CD8-positive, alpha-beta memory T cell (primary cell): Measurements from ENCODE around the gene TENT4B. TPM values are rescaled to one million over a fixed set of nuclear protein-coding genes. Genes with fewer than 3 reads are reported as not detected.
A peak's percentile ranks its signal among the peaks of the same experiment; 100 is the strongest.

ENCODE experiments used
- CTCF ChIA-PET: fragments of 350-600 bp; sonication (Branson Sonifier 250); formaldehyde crosslinking; loops from one replicate; lab custom pipeline; 2021; ENCODE audit warnings: antibody characterized with exemption; lab: Charles Lee
- POLR2A ChIA-PET: fragments of 350-600 bp; sonication (Branson Sonifier 250); formaldehyde crosslinking; loops from one replicate; lab custom pipeline; 2021; ENCODE audit warnings: antibody characterized with exemption; lab: Charles Lee
- DNase-seq, 5 donors: peaks; one replicate each; pipeline versions ENCODE4 v3.0.0 to v3.0.0-alpha.2; 2020 to 2022; ENCODE audit warnings: mixed read lengths in 1 of 5
- H3K27ac ChIP-seq: one replicate; pipeline ENCODE4 v1.7.0; 2013; ENCODE audit warnings: low read depth, mild to moderate bottlenecking, low read length, moderate library complexity
- H3K27me3 ChIP-seq: 2 replicates; pipeline ENCODE4 v1.7.0; 2013; ENCODE audit warnings: low read length, mild to moderate bottlenecking; ENCODE audit not compliant: insufficient read depth, poor library complexity, severe bottlenecking
- H3K36me3 ChIP-seq: 2 replicates; pipeline ENCODE4 v1.7.0; 2013; ENCODE audit warnings: mild to moderate bottlenecking, low read length, moderate library complexity; ENCODE audit not compliant: insufficient read depth
- H3K4me1 ChIP-seq: 2 replicates; pipeline ENCODE4 v1.7.0; 2013; ENCODE audit warnings: mild to moderate bottlenecking, low read length, moderate library complexity; ENCODE audit not compliant: insufficient read depth
- H3K4me3 ChIP-seq: 2 replicates; pipeline ENCODE4 v1.7.0; 2013; ENCODE audit warnings: mild to moderate bottlenecking, low read length
- H3K9me3 ChIP-seq: 2 replicates; pipeline ENCODE4 v1.7.0; 2013; ENCODE audit warnings: mild to moderate bottlenecking, low read length
- H3K27ac Mint-ChIP-seq, 8 donors: one replicate each; pipeline ENCODE4 v1.8.0; 2020 to 2021; ENCODE audit warnings: mixed read lengths in 8 of 8, mild to moderate bottlenecking in 6 of 8, inconsistent platforms in 3 of 8, moderate library complexity in 3 of 8
- H3K27me3 Mint-ChIP-seq, 2 donors: one replicate each; pipeline ENCODE4 v1.8.0; 2020 to 2021; ENCODE audit warnings: mixed read lengths in 2 of 2, mild to moderate bottlenecking in 1 of 2, moderate library complexity in 1 of 2
- H3K36me3 Mint-ChIP-seq, 3 donors: one replicate each; pipeline ENCODE4 v1.8.0; 2020 to 2021; ENCODE audit warnings: mixed read lengths in 3 of 3, inconsistent platforms in 1 of 3, mild to moderate bottlenecking in 1 of 3
- H3K4me1 Mint-ChIP-seq, 3 donors: one replicate each; pipeline ENCODE4 v1.8.0; 2020 to 2021; ENCODE audit warnings: mixed read lengths in 3 of 3, inconsistent platforms in 1 of 3, mild to moderate bottlenecking in 1 of 3
- H3K4me3 Mint-ChIP-seq, 7 donors: one replicate each; pipeline ENCODE4 v1.8.0; 2020 to 2021; ENCODE audit warnings: mixed read lengths in 7 of 7, mild to moderate bottlenecking in 6 of 7, moderate library complexity in 4 of 7, inconsistent platforms in 2 of 7
- H3K9me3 Mint-ChIP-seq, 5 donors: one replicate each; pipeline ENCODE4 v1.8.0; 2020 to 2022; ENCODE audit warnings: mixed read lengths in 5 of 5, mild to moderate bottlenecking in 3 of 5, moderate library complexity in 2 of 5, inconsistent platforms in 1 of 5
- polyA plus RNA-seq: library from polyadenylated mRNA; unstranded; fragments of 300-500 nt; fragmentation: Illumina TruSeq; gene quantifications from one replicate; pipeline ENCODE4 v1.2.3, GENCODE V29; 2021
- total RNA-seq, 2 experiments: library from RNA; stranded (reverse); gene quantifications; one replicate each; pipeline ENCODE4 v1.2.3, GENCODE V29; 2021

Gene TENT4B
- total and polyA plus RNA-seq, 3 experiments from 2014 or later, result 5.6 to 23.0 (median 21.6) TPM

GRCh38 chr16:50146479-50147435 lies 6.3 kb upstream of the TENT4B start:
- Mint-ChIP-seq H3K27me3 (no peaks in the 10 kb centered on the region), H3K36me3 (no peaks in the 10 kb centered on the region), H3K9me3 (no peaks in the 10 kb centered on the region), H3K4me1 (peaks cover under 1 to 2% (median 1%) of the 10 kb centered on the region in 3 donors), H3K4me3 (no peak overlapping the region), H3K27ac (peak overlapping the region in 2 of 8 donors; percentile 10 to 32)
- H3K27ac ChIP-seq, result no peak overlapping the region
- no peaks in the 10 kb centered on the region for H3K36me3 ChIP-seq
- no peak overlapping the region for H3K4me3 ChIP-seq
- H3K9me3 ChIP-seq, result no peaks in the 10 kb centered on the region
- H3K4me1 ChIP-seq, result peaks cover 7% of the 10 kb centered on the region
- H3K27me3 ChIP-seq, result no peaks in the 10 kb centered on the region
- no peak for DNase-seq
- POLR2A ChIA-PET, result no interaction called here
- CTCF ChIA-PET, result interaction anchor here (0.8 to 2.2 kb wide), 2 partner anchors 14 to 121 kb away, joined by 3 to 6 read pairs; partner anchors contain the start of gene CNEP1R1

- H3K36me3 ChIP-seq, result no peaks in the 10 kb centered on the region
- H3K27me3 Mint-ChIP-seq, result no peaks in the 10 kb centered on the region
- H3K4me3 Mint-ChIP-seq, result peak overlapping the region in 6 of 7 donors; percentile 91 to 95 (median 94)
- CTCF ChIA-PET, result interaction anchor here (0.9 to 1.8 kb wide), 5 partner anchors 30 to 655 kb away, joined by 3 to 12 read pairs (median 4); partner anchors contain the start of genes CNEP1R1 and CYLD
- no peaks in the 10 kb centered on the region for H3K9me3 ChIP-seq
- H3K4me1 ChIP-seq, result peaks cover 30% of the 10 kb centered on the region
- no peak overlapping the region for H3K4me3 ChIP-seq
- no peaks in the 10 kb centered on the region for H3K27me3 ChIP-seq
- H3K27ac ChIP-seq, result no peak overlapping the region
- peaks cover 26 to 29% (median 27%) of the 10 kb centered on the region in 3 donors for H3K4me1 Mint-ChIP-seq
- DNase-seq, result no peak
- H3K36me3 Mint-ChIP-seq, result peaks cover 0 to 17% (median 0%) of the 10 kb centered on the region in 3 donors
- POLR2A ChIA-PET, result interaction anchor here (1.0 kb wide), 1 partner anchor 126 kb away, joined by 5 read pairs; no protein-coding TSS in a partner anchor
- H3K9me3 Mint-ChIP-seq, result no peaks in the 10 kb centered on the region
- peak overlapping the region in 3 of 8 donors; percentile 54 to 94 (median 89) for H3K27ac Mint-ChIP-seq
Observed at GRCh38 chr16:50151322-50151721, 1.8 kb upstream of the TENT4B start.

- no peaks in the 10 kb centered on the region for H3K27me3 ChIP-seq
- peaks cover 0 to 17% (median 0%) of the 10 kb centered on the region in 3 donors for H3K36me3 Mint-ChIP-seq
- H3K27ac ChIP-seq, result no peak overlapping the region
- no peaks in the 10 kb centered on the region for H3K36me3 ChIP-seq
- DNase-seq, result no peak
- H3K27ac Mint-ChIP-seq, result peak overlapping the region; percentile 89 to 99 (median 98)
- ChIA-PET POLR2A (interaction anchor here (1.0 kb wide), 1 partner anchor 125 kb away, joined by 5 read pairs; no protein-coding TSS in a partner anchor), CTCF (interaction anchor here (0.9 to 1.8 kb wide), 5 partner anchors 30 to 655 kb away, joined by 3 to 12 read pairs (median 4); partner anchors contain the start of genes CNEP1R1 and CYLD)
- no peaks in the 10 kb centered on the region for H3K9me3 ChIP-seq
- H3K4me3 Mint-ChIP-seq, result peak overlapping the region; percentile 91 to 96 (median 94)
- peak overlapping the region; percentile 64 for H3K4me3 ChIP-seq
- no peaks in the 10 kb centered on the region for H3K27me3 Mint-ChIP-seq
- peaks cover 29 to 33% (median 31%) of the 10 kb centered on the region in 3 donors for H3K4me1 Mint-ChIP-seq
- peaks cover 35% of the 10 kb centered on the region for H3K4me1 ChIP-seq
- no peaks in the 10 kb centered on the region for H3K9me3 Mint-ChIP-seq
Observed at GRCh38 chr16:50151756-50152155, 1.4 kb upstream of the TENT4B start.

- H3K9me3 ChIP-seq, result no peaks in the 10 kb centered on the region
- H3K27me3 ChIP-seq, result no peaks in the 10 kb centered on the region
- Mint-ChIP-seq H3K36me3 (peaks cover 0 to 21% (median 2%) of the 10 kb centered on the region in 3 donors), H3K9me3 (no peaks in the 10 kb centered on the region), H3K27me3 (no peaks in the 10 kb centered on the region), H3K4me3 (peak overlapping the region; percentile 91 to 96 (median 94)), H3K27ac (peak overlapping the region; percentile 89 to 99 (median 98)), H3K4me1 (peaks cover 35 to 39% (median 37%) of the 10 kb centered on the region in 3 donors)
- ChIA-PET CTCF (interaction anchor here (0.9 to 1.8 kb wide), 5 partner anchors 31 to 654 kb away, joined by 3 to 12 read pairs (median 4); partner anchors contain the start of genes CNEP1R1 and CYLD), POLR2A (no interaction called here)
- peak in 4 of 5 donors; percentile 59 to 83 (median 70) for DNase-seq
- no peaks in the 10 kb centered on the region for H3K36me3 ChIP-seq
- H3K4me1 ChIP-seq, result peaks cover 40% of the 10 kb centered on the region
- H3K4me3 ChIP-seq, result peak overlapping the region; percentile 64
- peak overlapping the region; percentile 76 for H3K27ac ChIP-seq
Observed at GRCh38 chr16:50152351-50152806, 727 bp upstream of the TENT4B start.

- H3K36me3 Mint-ChIP-seq, result peaks cover 0 to 24% (median 4%) of the 10 kb centered on the region in 3 donors
- Histone ChIP-seq H3K4me3 (peak overlapping the region; percentile 77), H3K4me1 (peaks cover 47% of the 10 kb centered on the region), H3K27ac (peak overlapping the region; percentile 57), H3K9me3 (no peaks in the 10 kb centered on the region), H3K27me3 (no peaks in the 10 kb centered on the region), H3K36me3 (no peaks in the 10 kb centered on the region)
- no peaks in the 10 kb centered on the region for H3K27me3 Mint-ChIP-seq
- peaks cover 40 to 48% (median 46%) of the 10 kb centered on the region in 3 donors for H3K4me1 Mint-ChIP-seq
- peak overlapping the region; percentile 69 to 94 (median 83) for H3K27ac Mint-ChIP-seq
- H3K9me3 Mint-ChIP-seq, result no peaks in the 10 kb centered on the region
- no peak for DNase-seq
- POLR2A ChIA-PET, result no interaction called here
- CTCF ChIA-PET, result no interaction called here
- peak overlapping the region; percentile 84 to 96 (median 92) for H3K4me3 Mint-ChIP-seq
Observed at GRCh38 chr16:50153596-50154419, 702 bp downstream of the TENT4B start.

GRCh38 chr16:50154420-50154950 lies 1.4 kb downstream of the TENT4B start:
- Histone ChIP-seq H3K4me3 (peak overlapping the region; percentile 77), H3K36me3 (no peaks in the 10 kb centered on the region), H3K9me3 (no peaks in the 10 kb centered on the region), H3K27ac (peak overlapping the region; percentile 57), H3K27me3 (no peaks in the 10 kb centered on the region), H3K4me1 (peaks cover 53% of the 10 kb centered on the region)
- Mint-ChIP-seq H3K36me3 (peaks cover 0 to 24% (median 4%) of the 10 kb centered on the region in 3 donors), H3K27me3 (no peaks in the 10 kb centered on the region), H3K27ac (peak overlapping the region; percentile 80 to 94 (median 84)), H3K9me3 (no peaks in the 10 kb centered on the region), H3K4me1 (peaks cover 47 to 55% (median 53%) of the 10 kb centered on the region in 3 donors), H3K4me3 (peak overlapping the region; percentile 84 to 96 (median 92))
- ChIA-PET POLR2A (interaction anchor here (0.5 kb wide), 1 partner anchor 66 kb away, joined by 5 read pairs; no protein-coding TSS in a partner anchor), CTCF (interaction anchor here (1.7 to 2.4 kb wide), 2 partner anchors 13 to 56 kb away, joined by 4 to 7 read pairs; no protein-coding TSS in a partner anchor)
- DNase-seq, result no peak

- no peaks in the 10 kb centered on the region for H3K9me3 ChIP-seq
- H3K36me3 ChIP-seq, result no peaks in the 10 kb centered on the region
- POLR2A ChIA-PET, result no interaction called here
- no peaks in the 10 kb centered on the region for H3K9me3 Mint-ChIP-seq
- H3K27me3 Mint-ChIP-seq, result no peaks in the 10 kb centered on the region
- H3K36me3 Mint-ChIP-seq, result peaks cover 6 to 30% (median 9%) of the 10 kb centered on the region in 3 donors
- DNase-seq, result no peak
- H3K4me1 ChIP-seq, result peaks cover 68% of the 10 kb centered on the region
- H3K4me3 ChIP-seq, result peak overlapping the region; percentile 77
- peaks cover 58 to 69% (median 67%) of the 10 kb centered on the region in 3 donors for H3K4me1 Mint-ChIP-seq
- H3K27me3 ChIP-seq, result no peaks in the 10 kb centered on the region
- H3K4me3 Mint-ChIP-seq, result peak overlapping the region; percentile 84 to 96 (median 92)
- CTCF ChIA-PET, result interaction anchor here (1.7 to 2.4 kb wide), 2 partner anchors 11 to 55 kb away, joined by 4 to 7 read pairs; no protein-coding TSS in a partner anchor
- peak overlapping the region in 7 of 8 donors; percentile 80 to 94 (median 84) for H3K27ac Mint-ChIP-seq
- no peak overlapping the region for H3K27ac ChIP-seq
Observed at GRCh38 chr16:50155925-50156324, 2.8 kb downstream of the TENT4B start.
